IPS-11a (cell line): ENCODE results near the gene KRT74.

ENCODE experiments used
- H3K4me3 ChIP-seq: one replicate; pipeline ENCODE4 v1.5.1; 2013; ENCODE audit warnings: low read depth, low read length, control low read depth

KRT74 gene

GRCh38 chr12:52575948-52576347 is 2.3 kb upstream of the KRT74 start:
- H3K4me3 ChIP-seq: no peak overlapping the region

GRCh38 chr12:52575256-52575655 is 1.6 kb upstream of the KRT74 start:
- no peak overlapping the region for H3K4me3 ChIP-seq

GRCh38 chr12:52573306-52573705 is 337 bp downstream of the KRT74 start:
- H3K4me3 ChIP-seq: no peak overlapping the region

- H3K4me3 ChIP-seq: no peak overlapping the region
These were observed 3.1 kb downstream of the KRT74 start for GRCh38 chr12:52570511-52570910.

GRCh38 chr12:52568111-52568510 is 5.5 kb downstream of the KRT74 start:
- no peak overlapping the region for H3K4me3 ChIP-seq

- no peak overlapping the region for H3K4me3 ChIP-seq
These were observed 6.8 kb downstream of the KRT74 start for GRCh38 chr12:52566847-52567291.

- no peak overlapping the region for H3K4me3 ChIP-seq
These were observed 9.1 kb downstream of the KRT74 start for GRCh38 chr12:52564582-52564981.

GRCh38 chr12:52561880-52562449 is 11.7 kb downstream of the KRT74 start:
- H3K4me3 ChIP-seq: no peak overlapping the region

GRCh38 chr12:52559979-52560378 is 13.7 kb downstream of the KRT74 start:
- no peak overlapping the region for H3K4me3 ChIP-seq

- no peak overlapping the region for H3K4me3 ChIP-seq
These were observed 14.7 kb downstream of the KRT74 start for GRCh38 chr12:52558781-52559445.

- H3K4me3 ChIP-seq: no peak overlapping the region
These were observed 16.2 kb downstream of the KRT74 start for GRCh38 chr12:52557476-52557875.

GRCh38 chr12:52555577-52555976 is 18.1 kb downstream of the KRT74 start:
- H3K4me3 ChIP-seq: no peak overlapping the region

GRCh38 chr12:52552681-52553195 is 20.9 kb downstream of the KRT74 start, which contains the start of gene KRT71:
Gene KRT71 (minus strand): TSS chr12:52553145. CDS start chr12:52553077, 68 bp downstream.
- no peak within 1 kb of the TSS for H3K4me3 ChIP-seq

GRCh38 chr12:52552055-52552454 is 21.6 kb downstream of the KRT74 start:
- H3K4me3 ChIP-seq: no peak overlapping the region

GRCh38 chr12:52551216-52551865 is 22.3 kb downstream of the KRT74 start:
- no peak overlapping the region for H3K4me3 ChIP-seq

- H3K4me3 ChIP-seq: no peak overlapping the region
These were observed 27.5 kb downstream of the KRT74 start for GRCh38 chr12:52546126-52546525.

- H3K4me3 ChIP-seq: no peak overlapping the region
These were observed 29.4 kb downstream of the KRT74 start for GRCh38 chr12:52543985-52544883.

- H3K4me3 ChIP-seq: no peak overlapping the region
These were observed 30.8 kb downstream of the KRT74 start for GRCh38 chr12:52542785-52543318.

- no peak overlapping the region for H3K4me3 ChIP-seq
These were observed 31.5 kb downstream of the KRT74 start for GRCh38 chr12:52542157-52542556.

- H3K4me3 ChIP-seq: no peak overlapping the region
These were observed 31.9 kb downstream of the KRT74 start for GRCh38 chr12:52541709-52542108.

GRCh38 chr12:52540531-52540930 is 33.1 kb downstream of the KRT74 start:
- H3K4me3 ChIP-seq: no peak overlapping the region
